HEK293 (cell line): ENCODE measurements around the gene THAP4.

Experiments used
- CTCF ChIA-PET: fragments of 350-600 bp; formaldehyde crosslinking; extraction: SDS; loops from one replicate; lab custom pipeline; 2021; ENCODE audit warnings: antibody characterized with exemption; lab: Yijun Ruan, JAX
- POLR2A ChIA-PET: fragments of 300-600 bp; formaldehyde crosslinking; extraction: SDS; loops from one replicate; lab custom pipeline; 2020; ENCODE audit warnings: antibody characterized with exemption, inconsistent platforms; lab: Yijun Ruan, JAX
- H3K27ac ChIP-seq: fragments of 200-500 bp; sonication (Bioruptor generic); 2 replicates; pipeline ENCODE4 v1.5.1; 2014; ENCODE audit warnings: low read depth, low read length, control low read depth, inconsistent platforms; ENCODE audit errors: extremely low read depth
- H3K36me3 ChIP-seq, 2 experiments: fragments of 200-500 bp in 1 of 2; sonication (Bioruptor generic) in 1 of 2; 1 replicate in 1 of 2; 2 replicates in 1 of 2; pipeline ENCODE4 v1.5.1; 2014 to 2017; ENCODE audit warnings: inconsistent platforms in 2 of 2, low read length in 2 of 2; ENCODE audit not compliant: control insufficient read depth in 2 of 2, insufficient read depth in 1 of 2
- H3K4me1 ChIP-seq: fragments of 200-500 bp; sonication (Bioruptor generic); 2 replicates; pipeline ENCODE4 v1.5.1; 2014; ENCODE audit warnings: mild to moderate bottlenecking, low read length, inconsistent platforms; ENCODE audit not compliant: control insufficient read depth, insufficient read depth
- H3K4me3 ChIP-seq: 2 replicates; pipeline ENCODE4 v1.5.1; 2011; ENCODE audit warnings: low read depth, mild to moderate bottlenecking, control low read depth, low read length, moderate library complexity
- H3K9me3 ChIP-seq: fragments of 200-500 bp; sonication (Bioruptor generic); 2 replicates; pipeline ENCODE4 v1.5.1; 2014; ENCODE audit warnings: low read depth, low read length, inconsistent platforms; ENCODE audit not compliant: control insufficient read depth, insufficient read depth
- GLIS1 ChIP-seq: fragments of 450-650 bp; formaldehyde crosslinking; IDR thresholded peaks from 2 replicates; pipeline ENCODE4 v1.5.1; 2016; ENCODE audit warnings: missing biosample characterization, missing genetic modification characterization
- OVOL3 ChIP-seq: fragments of 450-650 bp; formaldehyde crosslinking; IDR thresholded peaks from 2 replicates; pipeline ENCODE4 v1.5.1; 2016; ENCODE audit warnings: missing biosample characterization, missing genetic modification characterization
- SP2 ChIP-seq: fragments of 450-650 bp; formaldehyde crosslinking; IDR thresholded peaks from 2 replicates; pipeline ENCODE4 v1.5.1; 2016; ENCODE audit warnings: missing biosample characterization, missing genetic modification characterization
- ZBTB20 ChIP-seq: fragments of 450-650 bp; formaldehyde crosslinking; IDR thresholded peaks from 2 replicates; pipeline ENCODE4 v1.5.1; 2016; ENCODE audit warnings: missing biosample characterization, missing genetic modification characterization
- ZBTB8A ChIP-seq: fragments of 450-650 bp; formaldehyde crosslinking; IDR thresholded peaks from 2 replicates; pipeline ENCODE4 v1.5.1; 2016; ENCODE audit warnings: missing biosample characterization, missing genetic modification characterization
- ZIC2 ChIP-seq: fragments of 450-650 bp; formaldehyde crosslinking; IDR thresholded peaks from 2 replicates; pipeline ENCODE4 v1.5.1; 2016; ENCODE audit warnings: missing biosample characterization, missing genetic modification characterization
- ZNF114 ChIP-seq: fragments of 450-650 bp; formaldehyde crosslinking; IDR thresholded peaks from 2 replicates; pipeline ENCODE4 v1.5.0; 2017; ENCODE audit warnings: missing biosample characterization, missing genetic modification characterization
- ZNF16 ChIP-seq: fragments of 450-650 bp; formaldehyde crosslinking; IDR thresholded peaks from 2 replicates; pipeline ENCODE4 v1.5.1; 2016; ENCODE audit warnings: low read depth, missing biosample characterization, missing genetic modification characterization
- ZNF335 ChIP-seq: fragments of 450-650 bp; formaldehyde crosslinking; conservative IDR thresholded peaks from 2 replicates; pipeline ENCODE4 v1.5.1; 2016; ENCODE audit warnings: missing biosample characterization, missing genetic modification characterization
- ZNF362 ChIP-seq: fragments of 450-650 bp; formaldehyde crosslinking; IDR thresholded peaks from 2 replicates; pipeline ENCODE4 v1.5.1; 2016; ENCODE audit warnings: missing biosample characterization, missing genetic modification characterization
- ZNF530 ChIP-seq: fragments of 450-650 bp; formaldehyde crosslinking; IDR thresholded peaks from 2 replicates; pipeline ENCODE4 v1.5.1; 2016; ENCODE audit warnings: low read depth, missing biosample characterization, missing genetic modification characterization
- ZNF658 ChIP-seq: fragments of 450-650 bp; formaldehyde crosslinking; IDR thresholded peaks from 2 replicates; pipeline ENCODE4; 2016; ENCODE audit warnings: missing biosample characterization, missing genetic modification characterization
- ZNF664 ChIP-seq: fragments of 450-650 bp; formaldehyde crosslinking; IDR thresholded peaks from 2 replicates; pipeline ENCODE4 v1.5.1; 2016; ENCODE audit warnings: missing biosample characterization, missing genetic modification characterization
- TF ChIP-seq, protein P1 (sequence below): fragments of 450-650 bp; formaldehyde crosslinking; IDR thresholded peaks from 2 replicates; pipeline ENCODE4 v1.5.1; 2016; ENCODE audit warnings: missing biosample characterization, missing genetic modification characterization
- TF ChIP-seq, protein P2 (sequence below): sonication (generic); formaldehyde crosslinking; IDR thresholded peaks from 2 replicates; pipeline ENCODE4 v1.8.1; 2022; ENCODE audit warnings: mild to moderate bottlenecking, moderate library complexity, missing genetic modification reagents
- TF ChIP-seq, protein P3 (sequence below): fragments of 450-650 bp; formaldehyde crosslinking; IDR thresholded peaks from 2 replicates; pipeline ENCODE4 v1.5.1; 2017; ENCODE audit warnings: missing biosample characterization, mild to moderate bottlenecking, missing genetic modification characterization, moderate library complexity

Gene THAP4

GRCh38 chr2:241560883-241561474 lies 76.0 kb downstream of the THAP4 start:
- Histone ChIP-seq H3K4me3 (no peak overlapping the region), H3K27ac (no peak overlapping the region), H3K36me3 (no peaks in the 10 kb centered on the region), H3K4me1 (no peaks in the 10 kb centered on the region), H3K9me3 (no peaks in the 10 kb centered on the region; the same call in 1 of the 2 replicates)
- TF ChIP-seq, protein P1, sequence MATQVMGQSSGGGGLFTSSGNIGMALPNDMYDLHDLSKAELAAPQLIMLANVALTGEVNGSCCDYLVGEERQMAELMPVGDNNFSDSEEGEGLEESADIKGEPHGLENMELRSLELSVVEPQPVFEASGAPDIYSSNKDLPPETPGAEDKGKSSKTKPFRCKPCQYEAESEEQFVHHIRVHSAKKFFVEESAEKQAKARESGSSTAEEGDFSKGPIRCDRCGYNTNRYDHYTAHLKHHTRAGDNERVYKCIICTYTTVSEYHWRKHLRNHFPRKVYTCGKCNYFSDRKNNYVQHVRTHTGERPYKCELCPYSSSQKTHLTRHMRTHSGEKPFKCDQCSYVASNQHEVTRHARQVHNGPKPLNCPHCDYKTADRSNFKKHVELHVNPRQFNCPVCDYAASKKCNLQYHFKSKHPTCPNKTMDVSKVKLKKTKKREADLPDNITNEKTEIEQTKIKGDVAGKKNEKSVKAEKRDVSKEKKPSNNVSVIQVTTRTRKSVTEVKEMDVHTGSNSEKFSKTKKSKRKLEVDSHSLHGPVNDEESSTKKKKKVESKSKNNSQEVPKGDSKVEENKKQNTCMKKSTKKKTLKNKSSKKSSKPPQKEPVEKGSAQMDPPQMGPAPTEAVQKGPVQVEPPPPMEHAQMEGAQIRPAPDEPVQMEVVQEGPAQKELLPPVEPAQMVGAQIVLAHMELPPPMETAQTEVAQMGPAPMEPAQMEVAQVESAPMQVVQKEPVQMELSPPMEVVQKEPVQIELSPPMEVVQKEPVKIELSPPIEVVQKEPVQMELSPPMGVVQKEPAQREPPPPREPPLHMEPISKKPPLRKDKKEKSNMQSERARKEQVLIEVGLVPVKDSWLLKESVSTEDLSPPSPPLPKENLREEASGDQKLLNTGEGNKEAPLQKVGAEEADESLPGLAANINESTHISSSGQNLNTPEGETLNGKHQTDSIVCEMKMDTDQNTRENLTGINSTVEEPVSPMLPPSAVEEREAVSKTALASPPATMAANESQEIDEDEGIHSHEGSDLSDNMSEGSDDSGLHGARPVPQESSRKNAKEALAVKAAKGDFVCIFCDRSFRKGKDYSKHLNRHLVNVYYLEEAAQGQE, result no peak
- TF ChIP-seq ZNF658 (tag by site-specific recombination) (no peak), SP2 (0 out of 2 replicates have a peak, but pooled peaks have one; percentile 7)
- POLR2A ChIA-PET, result no interaction called here
- CTCF ChIA-PET, result no interaction called here

DNA sequence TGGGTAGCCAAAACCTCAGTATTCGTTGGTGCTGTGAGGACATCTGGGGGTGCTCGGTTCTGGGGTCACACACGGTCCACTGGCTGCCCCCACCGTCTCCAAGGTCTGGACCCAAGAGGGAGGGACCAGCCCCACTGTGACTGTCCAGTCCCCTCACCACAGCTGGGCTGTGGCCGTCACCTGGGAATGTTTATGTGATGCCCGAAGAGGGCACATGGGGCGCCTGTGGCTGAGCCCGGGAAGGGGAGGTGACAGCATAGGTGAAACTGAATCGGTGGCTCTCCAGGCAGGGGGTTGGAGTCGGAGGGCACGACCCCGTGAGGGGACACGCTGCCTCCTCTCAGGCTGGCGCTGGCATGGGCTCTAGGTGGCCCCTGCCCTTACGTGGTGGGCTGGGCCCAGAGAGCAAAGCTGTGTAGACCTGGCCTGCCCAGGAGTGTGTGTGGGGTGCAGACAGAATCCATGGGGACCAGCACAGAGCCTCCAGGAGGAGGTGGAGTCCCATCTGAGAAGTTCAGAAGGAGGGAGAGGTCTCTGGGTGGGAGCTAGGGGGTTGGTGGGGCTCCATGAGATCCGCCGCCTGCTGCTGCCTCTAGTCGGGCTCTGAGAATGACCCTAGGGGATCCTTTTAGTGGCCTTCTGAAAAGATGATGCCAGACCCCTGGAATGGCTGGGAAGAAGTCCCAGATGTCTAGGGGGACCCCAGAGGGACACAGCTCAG lies 76.6 kb downstream of the THAP4 start:
- Histone ChIP-seq H3K9me3 (no peaks in the 10 kb centered on the region; the same call in 1 of the 2 replicates), H3K36me3 (no peaks in the 10 kb centered on the region), H3K27ac (no peak overlapping the region), H3K4me3 (no peak overlapping the region), H3K4me1 (no peaks in the 10 kb centered on the region)
- ChIA-PET POLR2A (interaction anchor here (0.5 kb wide), 1 partner anchor 273 kb away, joined by 3 read pairs; no protein-coding TSS in a partner anchor), CTCF (no interaction called here)
- no peak for TF ChIP-seq ZNF362 (tag by site-specific recombination)
- TF ChIP-seq ZBTB20, result peak; percentile 27; the same call in 1 of the 2 replicates
- TF ChIP-seq ZNF664 (tag by site-specific recombination), result no peak
- TF ChIP-seq, protein P1, result no peak
- TF ChIP-seq OVOL3 (tag by site-specific recombination), result no peak

DNA sequence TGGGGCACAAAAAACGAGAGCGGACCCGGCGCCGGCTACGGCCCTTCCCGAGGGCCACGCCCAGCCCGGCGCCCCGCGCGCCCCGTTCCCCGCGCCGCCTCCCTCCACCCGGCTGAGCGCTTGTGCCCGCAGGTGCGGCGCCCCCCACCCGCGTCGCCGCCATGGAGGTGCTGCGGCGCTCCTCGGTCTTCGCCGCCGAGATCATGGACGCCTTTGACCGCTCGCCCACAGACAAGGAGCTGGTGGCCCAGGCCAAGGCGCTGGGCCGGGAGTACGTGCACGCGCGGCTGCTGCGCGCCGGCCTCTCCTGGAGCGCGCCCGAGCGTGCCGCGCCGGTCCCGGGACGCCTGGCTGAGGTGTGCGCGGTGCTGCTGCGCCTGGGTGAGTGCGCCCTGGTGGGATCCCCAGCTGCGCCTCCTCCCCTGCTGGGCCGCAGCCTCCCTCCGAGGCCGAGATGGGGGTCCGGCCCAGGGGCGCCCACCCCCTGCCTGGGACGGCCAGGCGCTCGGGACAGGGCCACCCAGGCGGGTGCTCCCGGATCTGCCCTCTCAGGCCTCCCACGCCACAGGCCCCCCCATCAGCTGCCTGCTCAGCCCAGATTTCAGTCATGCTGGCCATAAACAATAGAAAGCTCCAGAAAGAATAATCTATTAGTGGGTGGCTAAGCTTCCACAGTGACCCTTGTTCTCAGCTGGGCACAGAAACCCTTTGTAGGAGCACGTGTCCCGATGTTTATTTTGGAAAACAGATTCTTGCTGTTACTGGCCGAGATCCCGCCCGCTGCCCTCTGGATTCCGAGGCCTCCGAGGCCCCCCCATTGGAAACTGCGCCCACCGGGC lies 77.4 kb downstream of the THAP4 start:
- H3K27ac ChIP-seq, result peak overlapping the region; percentile 39; the same call in 1 of the 2 replicates
- ChIA-PET CTCF (no interaction called here), POLR2A (no interaction called here)
- no peaks in the 10 kb centered on the region for H3K36me3 ChIP-seq
- peak overlapping the region; percentile 48 for H3K4me3 ChIP-seq
- no peaks in the 10 kb centered on the region for H3K4me1 ChIP-seq
- no peaks in the 10 kb centered on the region; the same call in 1 of the 2 replicates for H3K9me3 ChIP-seq
- peak; percentile 69; the same call in 1 of the 2 replicates for TF ChIP-seq GLIS1 (tag by site-specific recombination)
- no peak for TF ChIP-seq ZNF114 (tag by site-specific recombination)
- no peak for TF ChIP-seq ZNF530 (tag by site-specific recombination)
- TF ChIP-seq, protein P2, sequence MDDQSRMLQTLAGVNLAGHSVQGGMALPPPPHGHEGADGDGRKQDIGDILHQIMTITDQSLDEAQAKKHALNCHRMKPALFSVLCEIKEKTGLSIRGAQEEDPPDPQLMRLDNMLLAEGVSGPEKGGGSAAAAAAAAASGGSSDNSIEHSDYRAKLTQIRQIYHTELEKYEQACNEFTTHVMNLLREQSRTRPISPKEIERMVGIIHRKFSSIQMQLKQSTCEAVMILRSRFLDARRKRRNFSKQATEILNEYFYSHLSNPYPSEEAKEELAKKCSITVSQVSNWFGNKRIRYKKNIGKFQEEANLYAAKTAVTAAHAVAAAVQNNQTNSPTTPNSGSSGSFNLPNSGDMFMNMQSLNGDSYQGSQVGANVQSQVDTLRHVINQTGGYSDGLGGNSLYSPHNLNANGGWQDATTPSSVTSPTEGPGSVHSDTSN (CRISPR knock-in tag), result peak; percentile 48; the same call in 1 of the 2 replicates
- peak; percentile 66 for TF ChIP-seq ZBTB8A
- TF ChIP-seq ZNF16 (tag by site-specific recombination), result no peak
- TF ChIP-seq, protein P3, sequence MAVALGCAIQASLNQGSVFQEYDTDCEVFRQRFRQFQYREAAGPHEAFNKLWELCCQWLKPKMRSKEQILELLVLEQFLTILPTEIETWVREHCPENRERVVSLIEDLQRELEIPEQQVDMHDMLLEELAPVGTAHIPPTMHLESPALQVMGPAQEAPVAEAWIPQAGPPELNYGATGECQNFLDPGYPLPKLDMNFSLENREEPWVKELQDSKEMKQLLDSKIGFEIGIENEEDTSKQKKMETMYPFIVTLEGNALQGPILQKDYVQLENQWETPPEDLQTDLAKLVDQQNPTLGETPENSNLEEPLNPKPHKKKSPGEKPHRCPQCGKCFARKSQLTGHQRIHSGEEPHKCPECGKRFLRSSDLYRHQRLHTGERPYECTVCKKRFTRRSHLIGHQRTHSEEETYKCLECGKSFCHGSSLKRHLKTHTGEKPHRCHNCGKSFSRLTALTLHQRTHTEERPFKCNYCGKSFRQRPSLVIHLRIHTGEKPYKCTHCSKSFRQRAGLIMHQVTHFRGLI, result no peak
- 0 out of 2 replicates have a peak, but pooled peaks have one; percentile 11 for TF ChIP-seq ZNF335
- TF ChIP-seq ZIC2 (tag by site-specific recombination), result peak; percentile 71
